Stimulated activated naive CD8-positive, alpha-beta T cell treated with anti-CD3 and anti-CD28 coated beads, Interleukin-15, Interleukin-2, amounts not matched to agents 100 U/mL and 50 U/mL, for 24 hours (primary cell): ENCODE measurements around the gene COL4A2.

Source experiments
- ATAC-seq: fragments of 150-1000 bp; cut with Tn5 transposase; one replicate; pipeline ENCODE4 v1.10.0; 2021
- DNase-seq: peaks from one replicate; pipeline ENCODE4 v3.0.0; 2021

The COL4A2 gene

DNA sequence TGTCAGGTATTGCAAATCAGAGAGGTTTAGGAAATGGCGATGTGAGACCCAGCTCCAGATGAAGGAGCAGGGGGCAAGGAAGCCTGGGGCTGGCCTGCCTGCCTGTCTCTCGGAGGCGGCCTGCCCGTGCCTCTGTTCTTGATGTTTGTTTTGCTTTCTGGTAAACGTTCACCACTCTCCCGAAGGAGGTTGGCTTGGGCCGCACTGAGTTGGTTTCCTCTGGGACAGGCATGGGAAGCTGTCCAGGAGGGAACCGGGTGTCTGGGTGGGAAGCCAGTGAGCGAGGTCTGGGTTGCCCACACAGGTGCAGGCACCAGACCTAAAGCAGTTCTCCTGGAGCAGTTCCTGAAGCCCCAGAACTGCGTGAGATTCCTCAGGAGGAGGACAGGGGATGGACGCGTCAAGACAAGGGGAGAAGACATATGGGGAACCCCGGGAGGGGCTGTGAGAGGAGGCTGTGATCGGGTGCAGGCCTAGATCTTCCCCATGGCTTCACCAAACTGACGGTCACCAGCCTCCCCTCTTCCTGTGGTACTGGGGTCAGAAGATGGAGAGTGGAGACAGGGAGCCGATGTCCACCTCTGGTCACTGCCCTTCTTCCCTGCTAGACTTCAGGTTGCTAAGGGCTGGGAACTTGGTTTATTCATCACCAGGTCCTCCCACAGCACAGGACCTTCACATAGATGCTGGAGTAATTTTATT is 15.2 kb downstream of the COL4A2 start:
- DNase-seq (no peak), ATAC-seq (no peak)

GRCh38 chr13:110322828-110323171 is 15.7 kb downstream of the COL4A2 start:
- DNase-seq (no peak), ATAC-seq (no peak)

GRCh38 chr13:110323172-110323891 is 16.2 kb downstream of the COL4A2 start:
- ATAC-seq (no peak), DNase-seq (no peak)

- DNase-seq (no peak), ATAC-seq (no peak)
Observed at GRCh38 chr13:110324026-110324749, 17.1 kb downstream of the COL4A2 start.

GRCh38 chr13:110326263-110326904 is 19.3 kb downstream of the COL4A2 start:
- ATAC-seq = no peak
- no peak for DNase-seq

DNA sequence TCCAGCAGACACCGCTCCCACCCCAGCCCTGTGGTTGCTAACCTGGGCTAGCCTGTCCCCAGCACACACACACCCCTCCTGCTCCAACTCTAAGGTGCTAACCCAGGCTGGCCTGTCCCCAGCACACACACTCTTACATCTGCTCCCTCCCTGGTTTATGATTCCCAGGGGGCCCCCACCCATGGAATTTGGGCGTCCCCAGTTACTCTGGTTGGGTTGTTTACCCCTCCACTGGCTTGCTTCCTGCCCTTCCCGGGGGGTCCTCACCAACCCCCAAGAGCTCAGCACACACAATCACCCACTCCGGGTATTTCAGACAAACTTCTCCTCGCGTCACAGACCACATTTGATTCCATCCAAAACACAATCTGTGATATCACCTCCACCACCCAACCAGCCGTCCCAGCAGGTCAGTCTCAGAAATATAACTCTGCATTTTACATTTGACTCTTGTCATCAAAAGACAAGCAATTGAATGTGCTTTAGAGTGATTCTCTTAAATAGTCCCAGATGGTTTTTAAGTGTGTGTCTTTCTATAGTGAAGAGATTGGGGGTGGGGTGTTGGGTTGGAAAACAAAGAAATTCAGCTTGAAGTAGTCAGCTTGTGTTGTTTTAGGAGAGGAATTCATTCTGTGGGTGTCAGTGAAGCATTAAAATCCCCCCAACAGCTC is 20.1 kb downstream of the COL4A2 start:
- ATAC-seq (no peak), DNase-seq (no peak)

DNA sequence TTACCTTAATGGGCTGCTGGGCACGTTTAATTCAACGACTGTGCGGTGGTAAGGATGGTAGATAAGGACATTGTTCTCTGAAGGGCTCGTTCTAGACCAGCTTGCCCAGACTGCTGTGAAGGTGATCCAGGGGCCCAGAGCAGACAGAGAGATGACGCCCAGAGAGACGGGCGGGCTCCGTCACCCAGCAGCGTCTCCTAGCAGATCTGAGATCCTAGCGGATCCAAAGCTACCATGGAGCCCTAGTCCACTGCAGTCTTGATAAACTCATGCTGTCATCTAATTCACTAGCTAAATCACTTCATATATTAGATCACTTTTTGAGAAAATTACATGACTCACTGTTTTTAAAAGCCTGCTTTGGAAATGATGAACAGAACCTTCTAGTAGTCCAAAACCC is 21.5 kb downstream of the COL4A2 start:
- no peak for ATAC-seq
- no peak for DNase-seq

DNA sequence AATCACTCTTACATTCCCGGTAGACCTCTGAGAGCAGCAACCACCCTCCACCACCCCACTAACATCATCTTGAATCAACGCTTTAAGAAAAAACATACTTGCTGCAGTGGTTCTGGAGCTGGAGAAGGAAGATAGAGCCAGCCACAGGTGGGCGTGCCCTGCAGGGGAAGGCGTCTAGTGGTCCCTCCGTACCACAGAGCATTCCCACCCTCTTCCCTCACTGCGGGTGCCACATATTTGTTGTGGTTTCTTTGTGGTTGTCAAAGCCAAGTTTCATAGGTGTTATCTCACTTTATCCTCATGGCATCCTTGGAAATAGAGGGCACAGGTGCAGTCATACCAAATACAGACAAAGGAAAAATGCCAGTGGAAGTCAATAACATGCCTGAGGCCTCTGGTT is 22.2 kb downstream of the COL4A2 start:
- no peak for ATAC-seq

GRCh38 chr13:110329798-110330461 is 22.8 kb downstream of the COL4A2 start:
- ATAC-seq = no peak
- no peak for DNase-seq

More for the DNA sequence above, 22.2 kb downstream of the COL4A2 start:
- no peak for DNase-seq

DNA sequence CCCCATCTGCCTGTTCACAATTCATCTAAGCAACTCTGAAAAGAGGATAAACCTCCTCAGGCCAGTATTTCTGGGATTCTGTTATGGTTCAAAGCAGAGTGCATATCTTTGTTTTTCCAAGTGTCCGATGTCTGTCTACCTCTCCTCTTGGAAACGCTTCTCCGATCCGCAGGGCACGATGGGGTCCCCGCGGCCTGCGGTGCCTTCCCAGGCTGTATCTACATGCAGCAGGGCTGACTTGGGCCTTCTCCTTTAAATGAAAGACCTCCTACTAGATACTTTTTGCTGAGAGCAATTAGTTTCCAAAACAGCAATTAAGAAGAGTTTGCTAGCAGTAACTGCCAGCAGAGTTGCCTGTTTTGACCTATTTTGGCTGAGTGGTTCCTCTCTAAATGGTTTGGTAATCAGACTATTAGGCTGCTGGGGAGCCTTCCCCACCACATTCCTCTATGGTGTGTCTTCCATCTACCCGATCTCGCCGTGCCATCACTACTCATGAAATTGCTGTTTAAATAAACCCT is 23.5 kb downstream of the COL4A2 start:
- no peak for ATAC-seq
- no peak for DNase-seq

- ATAC-seq (no peak), DNase-seq (no peak)
Observed at GRCh38 chr13:110331362-110331761, 24.3 kb downstream of the COL4A2 start.

DNA sequence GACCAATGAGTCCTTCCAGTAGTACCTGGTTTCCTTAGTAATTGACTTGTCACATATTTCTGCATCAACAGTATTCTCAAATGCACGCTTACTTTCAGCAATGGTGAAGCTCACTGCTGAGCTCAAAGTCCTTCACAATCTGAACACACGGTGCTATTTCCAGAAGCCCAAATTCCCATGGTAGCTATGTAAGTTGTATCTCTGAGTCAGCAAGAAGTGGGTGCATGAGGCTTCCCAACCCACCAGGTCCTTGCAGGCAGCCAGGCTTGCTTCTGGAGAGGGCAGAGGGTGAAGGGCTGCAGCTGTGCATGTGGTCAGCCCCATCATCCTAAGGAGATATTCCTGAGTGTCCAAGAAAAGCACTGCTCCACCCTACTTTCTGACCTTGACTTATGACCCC is 25.7 kb downstream of the COL4A2 start:
- ATAC-seq (no peak), DNase-seq (no peak)

DNA sequence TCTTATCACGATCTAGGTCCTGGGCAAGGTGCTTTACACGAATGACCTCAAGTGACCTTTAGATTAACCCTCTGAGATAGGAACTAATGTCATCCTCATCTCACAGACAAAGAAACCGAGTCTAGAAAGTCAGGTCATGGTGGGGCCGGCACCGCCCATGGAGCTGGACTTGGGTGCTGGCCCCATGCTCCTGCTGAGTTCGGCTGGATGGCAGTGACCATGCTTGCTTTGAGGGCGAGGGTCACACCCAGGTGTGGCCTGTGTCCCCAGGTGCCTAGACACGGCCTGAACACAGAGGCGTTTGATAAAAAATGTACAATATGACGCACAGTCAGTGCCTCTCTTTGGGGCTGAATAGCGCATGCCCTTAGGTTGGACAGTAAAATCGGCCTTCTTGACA is 26.8 kb downstream of the COL4A2 start:
- DNase-seq (no peak), ATAC-seq (no peak)

- DNase-seq = no peak
Observed at GRCh38 chr13:110334256-110334655, 27.2 kb downstream of the COL4A2 start.

GRCh38 chr13:110334841-110335490 is 27.9 kb downstream of the COL4A2 start:
- ATAC-seq (no peak), DNase-seq (no peak)

More at GRCh38 chr13:110334256-110334655, 27.2 kb downstream of the COL4A2 start:
- ATAC-seq = no peak

DNA sequence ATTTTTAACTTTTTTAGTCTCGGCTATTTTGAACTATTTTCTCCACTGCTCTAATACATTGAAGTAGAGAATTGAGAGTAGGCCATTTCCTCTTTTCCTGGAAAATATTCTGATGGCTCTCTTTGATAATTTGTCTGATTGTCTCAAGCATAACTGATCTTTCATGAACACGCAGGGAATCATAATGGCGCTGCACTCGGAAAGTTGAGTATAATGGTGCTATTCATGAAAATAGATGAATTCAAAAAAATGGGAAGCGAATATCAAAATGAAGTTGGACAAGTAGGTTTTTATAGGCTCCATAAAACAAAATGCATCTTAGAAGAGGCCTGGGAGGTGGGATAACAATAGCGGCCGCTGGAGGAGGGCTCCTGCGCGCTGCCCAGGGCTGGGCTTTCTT is 29.0 kb downstream of the COL4A2 start:
- ATAC-seq (no peak), DNase-seq (no peak)

DNA sequence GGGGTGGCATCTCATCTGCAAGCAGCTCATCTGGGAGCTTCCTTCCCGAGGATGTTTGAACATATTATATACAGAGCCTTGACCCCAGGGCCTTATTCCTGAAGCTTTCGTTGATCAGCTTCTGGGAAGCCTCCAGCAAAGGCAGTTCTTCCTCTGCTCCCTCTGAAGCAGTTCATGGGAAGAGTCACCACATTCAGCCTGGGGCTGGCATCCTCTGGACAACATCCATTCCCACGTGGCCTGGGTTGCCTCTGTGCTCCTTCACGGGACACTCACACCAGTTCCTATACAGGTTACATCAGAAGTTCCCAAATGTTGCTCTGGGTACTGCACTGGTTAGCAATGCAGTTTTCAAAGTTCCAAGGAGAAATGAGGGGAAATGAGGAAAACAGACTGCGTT is 29.6 kb downstream of the COL4A2 start:
- ATAC-seq = no peak
- DNase-seq = no peak

GRCh38 chr13:110337247-110337646 is 30.2 kb downstream of the COL4A2 start:
- ATAC-seq (no peak), DNase-seq (no peak)

GRCh38 chr13:110338441-110339101 is 31.5 kb downstream of the COL4A2 start:
- no peak for DNase-seq
- ATAC-seq = no peak

GRCh38 chr13:110339263-110339662 is 32.2 kb downstream of the COL4A2 start:
- DNase-seq (no peak), ATAC-seq (no peak)
